NCI-H1417 (cell line): ENCODE results near the gene STPG1.

Experiments used
- DNase-seq, 3 experiments: peaks; one replicate each; lab custom pipeline; 2025; lab: John Stamatoyannopoulos, UW

STPG1 gene

GRCh38 chr1:24426744-24427544 is 13.4 kb upstream of the STPG1 start:
- DNase-seq = peak in 2 of 3 experiments; percentile 73 to 97

GRCh38 chr1:24425922-24426321 is 12.3 kb upstream of the STPG1 start:
- DNase-seq = no peak

- no peak for DNase-seq
These were observed 11.9 kb upstream of the STPG1 start for GRCh38 chr1:24425441-24425840.

GRCh38 chr1:24424990-24425389 is 11.4 kb upstream of the STPG1 start:
- no peak for DNase-seq

- no peak for DNase-seq
These were observed 10.6 kb upstream of the STPG1 start for GRCh38 chr1:24424207-24424606.

GRCh38 chr1:24421502-24421901 is 7.9 kb upstream of the STPG1 start:
- DNase-seq = no peak

GRCh38 chr1:24420547-24420946 is 7.0 kb upstream of the STPG1 start:
- DNase-seq = no peak

- DNase-seq = peak; percentile 44 to 98 (median 84)
These were observed 5.5 kb upstream of the STPG1 start for GRCh38 chr1:24418898-24419628.

- DNase-seq = no peak
These were observed 4.1 kb upstream of the STPG1 start for GRCh38 chr1:24417681-24418080.

GRCh38 chr1:24416666-24417391 is 3.2 kb upstream of the STPG1 start:
- peak in 2 of 3 experiments; percentile 24 to 75 for DNase-seq

GRCh38 chr1:24415910-24416665 is 2.5 kb upstream of the STPG1 start:
- DNase-seq = peak in 2 of 3 experiments; percentile 35 to 42

GRCh38 chr1:24415334-24415909 is 1.8 kb upstream of the STPG1 start, which contains the start of gene NIPAL3:
TSS of gene NIPAL3 (plus strand) at chr1:24415802. CDS start at chr1:24419548, 3,746 bp downstream.
- DNase-seq = peak; percentile 98 to 99 (median 99)

GRCh38 chr1:24414775-24415333 is 1.3 kb upstream of the STPG1 start:
- no peak for DNase-seq

- DNase-seq = no peak
These were observed 1.2 kb downstream of the STPG1 start for GRCh38 chr1:24412408-24412807.

GRCh38 chr1:24411963-24412362 is 1.6 kb downstream of the STPG1 start:
- no peak for DNase-seq

- no peak for DNase-seq
These were observed 2.8 kb downstream of the STPG1 start for GRCh38 chr1:24410750-24411149.

GRCh38 chr1:24409535-24409934 is 4.0 kb downstream of the STPG1 start:
- DNase-seq = no peak

- no peak for DNase-seq
These were observed 6.8 kb downstream of the STPG1 start for GRCh38 chr1:24406788-24407187.

GRCh38 chr1:24403806-24404205 is 9.8 kb downstream of the STPG1 start:
- DNase-seq = no peak

- no peak for DNase-seq
These were observed 13.5 kb downstream of the STPG1 start for GRCh38 chr1:24400065-24400464.

- DNase-seq = peak in 1 of 3 experiments; percentile 4
These were observed 19.7 kb downstream of the STPG1 start for GRCh38 chr1:24393892-24394291.
